ENCODE results near the gene BRSK1.

GRCh38 chr19:55355213-55355821 lies 71.5 kb downstream of the BRSK1 start:
- TF ChIP-seq, protein P1, sequence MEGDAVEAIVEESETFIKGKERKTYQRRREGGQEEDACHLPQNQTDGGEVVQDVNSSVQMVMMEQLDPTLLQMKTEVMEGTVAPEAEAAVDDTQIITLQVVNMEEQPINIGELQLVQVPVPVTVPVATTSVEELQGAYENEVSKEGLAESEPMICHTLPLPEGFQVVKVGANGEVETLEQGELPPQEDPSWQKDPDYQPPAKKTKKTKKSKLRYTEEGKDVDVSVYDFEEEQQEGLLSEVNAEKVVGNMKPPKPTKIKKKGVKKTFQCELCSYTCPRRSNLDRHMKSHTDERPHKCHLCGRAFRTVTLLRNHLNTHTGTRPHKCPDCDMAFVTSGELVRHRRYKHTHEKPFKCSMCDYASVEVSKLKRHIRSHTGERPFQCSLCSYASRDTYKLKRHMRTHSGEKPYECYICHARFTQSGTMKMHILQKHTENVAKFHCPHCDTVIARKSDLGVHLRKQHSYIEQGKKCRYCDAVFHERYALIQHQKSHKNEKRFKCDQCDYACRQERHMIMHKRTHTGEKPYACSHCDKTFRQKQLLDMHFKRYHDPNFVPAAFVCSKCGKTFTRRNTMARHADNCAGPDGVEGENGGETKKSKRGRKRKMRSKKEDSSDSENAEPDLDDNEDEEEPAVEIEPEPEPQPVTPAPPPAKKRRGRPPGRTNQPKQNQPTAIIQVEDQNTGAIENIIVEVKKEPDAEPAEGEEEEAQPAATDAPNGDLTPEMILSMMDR (IDR thresholded peaks at IDR 0.05) = no peak
- no peak for TF ChIP-seq POLR2A (IDR thresholded peaks at IDR 0.05)
